Measurements from ENCODE around the gene ECHS1. TPM values are rescaled to one million over a fixed set of nuclear protein-coding genes. Genes with fewer than 3 reads are reported as not detected.

Gene ECHS1
- total and polyA plus RNA-seq, 2 donors (not counting 3 experiments of a cell fraction or from before 2014, with no cell fraction given): 46.2 to 108 TPM

DNA sequence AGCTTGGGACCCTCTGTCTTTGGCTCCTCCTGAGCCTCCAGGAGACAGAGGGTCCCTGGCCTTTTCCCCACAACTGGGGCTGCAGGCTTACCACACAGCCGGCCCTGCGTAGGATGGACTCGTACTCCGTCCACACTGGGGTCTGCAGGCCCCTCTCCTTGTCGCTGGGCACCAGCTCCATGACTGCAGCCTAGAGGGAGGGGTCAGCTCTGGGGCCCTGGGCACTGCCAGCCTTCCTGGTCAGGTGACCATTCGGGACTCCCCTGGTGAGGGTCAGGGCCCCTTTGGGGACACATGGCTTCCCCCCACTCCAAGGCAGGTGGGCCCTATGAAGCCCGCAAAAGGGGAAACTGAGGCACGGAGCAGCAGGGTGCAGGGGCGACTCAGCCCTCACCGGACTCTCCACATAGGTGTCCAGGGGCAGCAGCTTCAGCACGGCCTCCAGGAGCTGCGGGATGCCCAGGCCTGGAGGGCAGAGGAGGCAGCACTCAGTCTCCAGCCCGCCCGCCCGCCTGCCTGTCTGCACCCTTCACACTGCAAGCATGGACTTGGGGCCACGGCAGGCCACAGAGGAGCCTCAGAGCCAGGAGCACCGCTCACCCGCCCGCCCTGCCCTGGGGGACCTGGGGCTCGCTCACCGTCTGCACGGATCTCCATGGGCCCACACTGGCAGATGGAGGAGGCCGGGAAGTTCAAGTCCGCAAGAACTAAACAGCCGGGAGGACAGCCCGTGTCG is 16.4 kb downstream of the ECHS1 start:
- no peaks in the 10 kb centered on the region for H3K79me2 ChIP-seq (ENCODE audit: control insufficient read depth, insufficient read depth, low read length)
- no peak overlapping the region for H3K27ac ChIP-seq (ENCODE audit: insufficient read depth, low read depth, low read length)
- no peak for FAIRE-seq
- BruUV-seq (replicated peaks): no TSS peak
- H3K9ac ChIP-seq (replicated peaks; ENCODE audit: extremely low read depth, insufficient read depth, low read length): peak overlapping the region; percentile 48
- dilution Hi-C loops (cut with MboI; ENCODE audit: extremely low pct_ligation_motif_present, low sequenced_read_pairs): no loop called here
- H3K4me2 ChIP-seq (ENCODE audit: insufficient read depth, low read length): peak overlapping the region; percentile 70
- TF ChIP-seq POLR2A (IDR thresholded peaks at IDR 0.05; ENCODE audit: low read depth, low read length) (no peak), FOS (IDR thresholded peaks at IDR 0.05; ENCODE audit: borderline replicate concordance, insufficient read depth, low read length) (no peak), MYC (IDR thresholded peaks at IDR 0.05; ENCODE audit: low read depth, low read length) (no peak), POLR2AphosphoS5 (IDR thresholded peaks at IDR 0.05; ENCODE audit: insufficient read depth, low read depth, low read length) (no peak), GATA2 (IDR thresholded peaks at IDR 0.05; ENCODE audit: insufficient read depth, insufficient read length, low read depth, low read length) (no peak), JUN (IDR thresholded peaks at IDR 0.05; ENCODE audit: borderline replicate concordance, insufficient read depth, insufficient read length, low read depth) (no peak), EZH2 (IDR thresholded peaks at IDR 0.05; ENCODE audit: borderline replicate concordance, low read depth, low read length, severe bottlenecking) (no peak)
- TF ChIP-seq, protein P1, sequence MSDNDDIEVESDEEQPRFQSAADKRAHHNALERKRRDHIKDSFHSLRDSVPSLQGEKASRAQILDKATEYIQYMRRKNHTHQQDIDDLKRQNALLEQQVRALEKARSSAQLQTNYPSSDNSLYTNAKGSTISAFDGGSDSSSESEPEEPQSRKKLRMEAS (IDR thresholded peaks at IDR 0.05; ENCODE audit: insufficient read depth, insufficient read length): no peak
- TF ChIP-seq, protein P2, sequence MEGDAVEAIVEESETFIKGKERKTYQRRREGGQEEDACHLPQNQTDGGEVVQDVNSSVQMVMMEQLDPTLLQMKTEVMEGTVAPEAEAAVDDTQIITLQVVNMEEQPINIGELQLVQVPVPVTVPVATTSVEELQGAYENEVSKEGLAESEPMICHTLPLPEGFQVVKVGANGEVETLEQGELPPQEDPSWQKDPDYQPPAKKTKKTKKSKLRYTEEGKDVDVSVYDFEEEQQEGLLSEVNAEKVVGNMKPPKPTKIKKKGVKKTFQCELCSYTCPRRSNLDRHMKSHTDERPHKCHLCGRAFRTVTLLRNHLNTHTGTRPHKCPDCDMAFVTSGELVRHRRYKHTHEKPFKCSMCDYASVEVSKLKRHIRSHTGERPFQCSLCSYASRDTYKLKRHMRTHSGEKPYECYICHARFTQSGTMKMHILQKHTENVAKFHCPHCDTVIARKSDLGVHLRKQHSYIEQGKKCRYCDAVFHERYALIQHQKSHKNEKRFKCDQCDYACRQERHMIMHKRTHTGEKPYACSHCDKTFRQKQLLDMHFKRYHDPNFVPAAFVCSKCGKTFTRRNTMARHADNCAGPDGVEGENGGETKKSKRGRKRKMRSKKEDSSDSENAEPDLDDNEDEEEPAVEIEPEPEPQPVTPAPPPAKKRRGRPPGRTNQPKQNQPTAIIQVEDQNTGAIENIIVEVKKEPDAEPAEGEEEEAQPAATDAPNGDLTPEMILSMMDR (IDR thresholded peaks at IDR 0.05; ENCODE audit: extremely low read depth in 1 of 2, insufficient read depth in 1 of 2, low read depth in 1 of 2, low read length in 2 of 2): no peak
- H3K27me3 ChIP-seq (ENCODE audit: control insufficient read depth in 2 of 2, insufficient read depth in 2 of 2, low read length in 2 of 2): no peaks in the 10 kb centered on the region
- H3K4me1 ChIP-seq (ENCODE audit: control insufficient read depth, extremely low read depth, insufficient read depth, low read length): peaks cover 3% of the 10 kb centered on the region
- H3K9me1 ChIP-seq (replicated peaks; ENCODE audit: control insufficient read depth, extremely low read depth, insufficient read depth, low read length): no peaks in the 10 kb centered on the region
- no peaks in the 10 kb centered on the region for H3K36me3 ChIP-seq (ENCODE audit: control insufficient read depth in 2 of 2, extremely low read depth in 1 of 2, insufficient read depth in 2 of 2, low read length in 2 of 2)
- peak overlapping the region; percentile 92 for H2AFZ ChIP-seq (ENCODE audit: low read depth, low read length)
- DNase-seq (ENCODE audit: low read depth, low spot score): no peak
- intact Hi-C loops (cut with micrococcal nuclease): loop anchor here (1.0 to 2.0 kb wide), 2 partner anchors 17 to 28 kb away; partner anchors contain the start of gene ECHS1
- CTCF ChIA-PET: interaction anchor here (1.0 kb wide), 1 partner anchor 27 kb away, joined by 8 read pairs; no protein-coding TSS in a partner anchor
- no peaks in the 10 kb centered on the region for H4K20me1 ChIP-seq (replicated peaks; ENCODE audit: control insufficient read depth, extremely low read depth, insufficient read depth, low read length)
- no peaks in the 10 kb centered on the region for H3K9me3 ChIP-seq (replicated peaks; ENCODE audit: control insufficient read depth, insufficient read depth, low read length)
- POLR2A ChIA-PET: interaction anchor here (1.0 kb wide), 1 partner anchor 16 kb away, joined by 4 read pairs; the partner anchor contains the start of gene ECHS1
- peak overlapping the region; percentile 24 to 63 (median 52) for H3K4me3 ChIP-seq (replicated peaks in 1 of 3; ENCODE audit: insufficient read depth in 1 of 3, low read depth in 1 of 3, low read length in 3 of 3)

Measured in endothelial cell of umbilical vein (primary cell).